Measurements from ENCODE around the gene S100A3.
A peak's percentile ranks its signal among the peaks of the same experiment; 100 is the strongest.

The S100A3 gene

DNA sequence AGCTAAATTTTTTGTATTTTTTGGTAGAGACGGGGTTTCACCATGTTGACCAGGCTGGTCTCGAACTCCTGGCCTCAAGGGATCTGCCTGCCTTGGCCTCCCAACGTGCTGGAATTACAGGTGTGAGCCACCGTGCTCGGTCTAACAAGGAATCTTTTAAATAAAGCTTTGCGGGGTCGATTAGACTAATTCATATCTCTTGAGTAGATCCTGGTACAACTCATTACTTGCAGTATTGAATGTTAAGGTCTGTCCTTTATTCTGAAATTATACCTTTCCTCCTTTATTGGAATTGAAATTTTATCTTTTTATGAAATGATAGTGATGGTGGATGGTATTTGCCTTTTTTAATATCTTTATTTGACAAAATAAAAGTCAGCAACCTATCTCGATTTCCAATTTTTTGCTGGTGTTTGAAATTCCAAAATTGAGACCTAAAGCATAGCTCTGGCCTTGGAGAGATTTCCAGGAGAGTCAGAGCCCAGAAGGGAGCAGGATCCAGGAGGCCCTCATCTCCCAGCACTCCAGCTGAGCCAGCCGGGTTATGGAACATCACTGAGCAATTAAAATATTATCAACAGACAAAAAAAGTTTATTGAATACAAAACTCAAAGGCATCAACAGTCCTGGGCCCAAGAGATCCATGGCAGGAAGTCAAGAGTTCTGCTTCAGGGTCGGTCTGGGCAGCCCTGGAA, 11.9 kb upstream of the S100A3 start:
- no peak for DNase-seq (ENCODE audit: low spot score)
- H3K27ac ChIP-seq: peak overlapping the region; percentile 100
- TF ChIP-seq, protein P1, sequence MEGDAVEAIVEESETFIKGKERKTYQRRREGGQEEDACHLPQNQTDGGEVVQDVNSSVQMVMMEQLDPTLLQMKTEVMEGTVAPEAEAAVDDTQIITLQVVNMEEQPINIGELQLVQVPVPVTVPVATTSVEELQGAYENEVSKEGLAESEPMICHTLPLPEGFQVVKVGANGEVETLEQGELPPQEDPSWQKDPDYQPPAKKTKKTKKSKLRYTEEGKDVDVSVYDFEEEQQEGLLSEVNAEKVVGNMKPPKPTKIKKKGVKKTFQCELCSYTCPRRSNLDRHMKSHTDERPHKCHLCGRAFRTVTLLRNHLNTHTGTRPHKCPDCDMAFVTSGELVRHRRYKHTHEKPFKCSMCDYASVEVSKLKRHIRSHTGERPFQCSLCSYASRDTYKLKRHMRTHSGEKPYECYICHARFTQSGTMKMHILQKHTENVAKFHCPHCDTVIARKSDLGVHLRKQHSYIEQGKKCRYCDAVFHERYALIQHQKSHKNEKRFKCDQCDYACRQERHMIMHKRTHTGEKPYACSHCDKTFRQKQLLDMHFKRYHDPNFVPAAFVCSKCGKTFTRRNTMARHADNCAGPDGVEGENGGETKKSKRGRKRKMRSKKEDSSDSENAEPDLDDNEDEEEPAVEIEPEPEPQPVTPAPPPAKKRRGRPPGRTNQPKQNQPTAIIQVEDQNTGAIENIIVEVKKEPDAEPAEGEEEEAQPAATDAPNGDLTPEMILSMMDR (conservative IDR thresholded peaks at IDR 0.05; ENCODE audit: low read depth): no peak
- ChIA-PET CTCF (interaction anchor here (0.9 to 1.9 kb wide), 5 partner anchors 8 to 50 kb away, joined by 3 to 7 read pairs (median 5); no protein-coding TSS in a partner anchor), POLR2A (ENCODE audit: low non-redundant PET) (interaction anchor here (0.7 to 2.0 kb wide), 3 partner anchors 14 to 273 kb away, joined by 4 to 8 read pairs (median 4); partner anchors contain the start of gene S100A6)

DNA sequence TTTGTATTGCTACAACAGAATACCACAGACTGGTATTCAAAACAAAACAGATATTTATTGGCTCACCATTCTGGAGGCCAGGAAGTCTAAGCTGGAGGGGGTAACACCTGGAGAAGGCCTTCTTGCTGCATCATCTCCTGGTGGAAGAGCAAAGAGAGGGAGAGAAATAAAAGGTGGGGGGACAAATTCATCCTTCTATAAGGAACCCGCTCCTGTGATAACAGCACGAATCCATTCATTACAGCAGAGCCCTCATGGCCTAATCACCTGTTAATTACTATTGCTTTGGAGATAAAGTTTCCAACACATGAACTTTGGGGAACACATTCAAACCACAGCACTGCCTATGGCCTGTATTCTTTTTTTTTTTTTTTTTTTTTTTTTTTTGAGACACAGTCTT, 11.2 kb upstream of the S100A3 start:
- no peak for DNase-seq (ENCODE audit: low spot score)
- TF ChIP-seq, protein P1 (conservative IDR thresholded peaks at IDR 0.05; ENCODE audit: low read depth): no peak
- ChIA-PET POLR2A (ENCODE audit: low non-redundant PET) (interaction anchor here (0.7 to 1.8 kb wide), 3 partner anchors 24 to 272 kb away, joined by 3 to 8 read pairs (median 4); partner anchors contain the start of gene S100A6), CTCF (interaction anchor here (1.4 kb wide), 1 partner anchor 50 kb away, joined by 3 read pairs; no protein-coding TSS in a partner anchor)
- H3K27ac ChIP-seq: peak overlapping the region; percentile 100

DNA sequence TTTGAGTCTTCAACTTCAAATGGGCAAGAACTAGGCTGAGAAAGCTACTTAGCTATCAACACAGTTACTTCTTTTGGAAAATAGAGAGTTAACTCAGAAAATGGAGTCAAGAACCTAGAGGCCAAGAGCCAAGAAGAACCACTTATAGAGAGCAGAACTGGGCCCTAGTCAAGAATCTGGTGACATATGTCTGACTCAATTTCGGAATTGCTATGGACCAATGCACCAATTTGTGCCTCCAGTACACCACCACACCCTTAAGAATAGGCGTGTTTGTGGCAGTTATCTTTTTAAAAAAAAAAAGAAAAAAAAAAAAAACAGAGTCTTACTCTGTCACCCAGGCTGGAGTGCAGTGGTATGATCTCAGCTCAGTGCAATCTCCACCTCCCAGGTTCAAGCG, 8.8 kb upstream of the S100A3 start:
- TF ChIP-seq, protein P1 (conservative IDR thresholded peaks at IDR 0.05; ENCODE audit: low read depth): no peak
- no peak for DNase-seq (ENCODE audit: low spot score)
- H3K27ac ChIP-seq: peak overlapping the region; percentile 69
- ChIA-PET POLR2A (ENCODE audit: low non-redundant PET) (no interaction called here), CTCF (interaction anchor here (1.5 kb wide), 1 partner anchor 26 kb away, joined by 3 read pairs; no protein-coding TSS in a partner anchor)

DNA sequence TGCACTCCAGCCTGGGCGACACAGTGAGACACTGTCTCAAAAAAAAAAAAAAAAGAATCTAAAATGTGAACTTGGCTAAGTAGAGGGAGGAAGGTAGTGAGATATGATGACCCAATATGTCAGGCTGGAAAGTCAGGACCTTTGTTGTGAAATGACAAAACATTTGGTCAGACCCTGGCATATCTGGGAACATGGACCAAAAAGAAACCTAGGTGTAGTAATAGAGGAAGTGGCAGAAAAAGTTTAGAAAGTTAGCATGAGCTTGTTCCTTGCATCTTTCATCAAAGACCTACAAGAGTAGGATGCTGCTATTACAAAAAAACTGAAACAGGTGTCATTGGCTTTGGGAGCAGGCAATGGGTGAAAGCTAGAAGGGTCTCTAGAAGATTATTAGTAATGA, 7.3 kb upstream of the S100A3 start:
- POLR2A ChIA-PET (ENCODE audit: low non-redundant PET): interaction anchor here (0.6 to 1.3 kb wide), 2 partner anchors 23 to 41 kb away, joined by 3 to 7 read pairs; no protein-coding TSS in a partner anchor
- CTCF ChIA-PET: interaction anchor here (1.5 kb wide), 1 partner anchor 25 kb away, joined by 3 read pairs; no protein-coding TSS in a partner anchor
- DNase-seq (ENCODE audit: low spot score): no peak

DNA sequence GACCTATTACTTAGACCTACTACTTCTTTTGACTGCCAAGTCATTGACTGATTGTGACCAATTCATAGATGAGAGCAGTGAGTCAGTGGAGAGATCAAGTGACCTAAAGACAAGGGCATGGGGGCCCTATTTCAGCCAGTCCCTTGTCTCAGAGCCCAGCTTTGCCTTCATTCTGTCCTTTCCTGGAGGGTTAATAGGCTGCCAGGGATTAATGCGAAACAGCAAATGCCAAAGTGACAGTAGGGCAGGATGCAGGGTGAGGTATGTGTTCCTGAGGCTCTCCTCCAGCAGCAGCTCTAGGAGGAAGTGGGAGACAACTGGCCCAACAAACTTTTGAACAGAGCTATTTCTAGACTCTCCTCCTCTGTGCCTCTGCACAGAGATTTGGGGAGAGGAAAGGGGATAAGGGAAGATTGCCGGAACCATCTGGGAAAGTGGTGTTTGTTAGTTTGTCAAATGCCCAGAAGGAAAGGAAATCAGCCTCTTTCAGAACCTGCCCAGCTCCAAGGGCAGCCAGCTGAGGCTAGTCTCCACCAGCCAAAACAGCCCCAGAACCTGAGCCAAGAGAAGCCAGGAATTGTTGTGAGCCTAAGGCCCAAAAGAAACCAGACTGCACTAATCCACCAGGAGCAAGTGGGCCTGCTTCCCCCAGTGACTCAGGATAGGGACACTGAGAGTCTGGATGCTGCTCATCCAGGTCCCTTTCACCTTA, 4.9 kb upstream of the S100A3 start:
- peak overlapping the region; percentile 96 for H3K27ac ChIP-seq
- POLR2A ChIA-PET (ENCODE audit: low non-redundant PET): interaction anchor here (0.6 kb wide), 1 partner anchor 16 kb away, joined by 3 read pairs; no protein-coding TSS in a partner anchor
- TF ChIP-seq, protein P1 (conservative IDR thresholded peaks at IDR 0.05; ENCODE audit: low read depth): no peak
- no peak for DNase-seq (ENCODE audit: low spot score)
- CTCF ChIA-PET: interaction anchor here (0.8 to 0.9 kb wide), 2 partner anchors 14 to 27 kb away, joined by 3 to 6 read pairs; no protein-coding TSS in a partner anchor

More for the DNA sequence above, 7.3 kb upstream of the S100A3 start:
- TF ChIP-seq, protein P1 (conservative IDR thresholded peaks at IDR 0.05; ENCODE audit: low read depth): no peak
- H3K27ac ChIP-seq: peak overlapping the region; percentile 57

DNA sequence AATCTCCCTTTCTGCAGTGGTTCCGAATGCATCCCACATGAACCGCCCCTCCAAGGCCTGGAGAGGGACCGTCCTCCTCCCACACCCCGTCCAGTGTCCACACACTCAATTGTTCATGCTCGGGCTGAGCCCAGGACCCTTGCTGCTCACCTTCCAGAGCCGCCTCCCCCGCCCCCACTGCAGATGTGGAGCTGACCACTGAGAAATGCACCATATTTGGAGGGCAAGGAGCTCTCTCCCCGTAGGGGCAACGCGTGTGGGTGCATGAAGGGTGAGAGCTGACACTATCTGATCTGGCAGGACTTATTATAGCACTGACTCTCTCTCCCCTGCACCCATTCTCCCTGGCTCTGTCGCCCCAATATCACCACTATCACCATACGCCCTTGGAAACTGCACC, 4.0 kb upstream of the S100A3 start:
- no peak for DNase-seq (ENCODE audit: low spot score)
- H3K27ac ChIP-seq: peak overlapping the region; percentile 96
- ChIA-PET CTCF (interaction anchor here (0.6 to 1.8 kb wide), 4 partner anchors 9 to 26 kb away, joined by 3 to 6 read pairs (median 4); no protein-coding TSS in a partner anchor), POLR2A (ENCODE audit: low non-redundant PET) (interaction anchor here (0.6 kb wide), 1 partner anchor 16 kb away, joined by 3 read pairs; no protein-coding TSS in a partner anchor)
- TF ChIP-seq, protein P1 (conservative IDR thresholded peaks at IDR 0.05; ENCODE audit: low read depth): no peak

All from RWPE1 (cell line).